ENCODE data around the gene GNB5.
A peak's percentile ranks its signal among the peaks of the same experiment; 100 is the strongest.
"Not testable (repeated sequence)": the region's sequence is repeated elsewhere in the genome, so short reads cannot be mapped to it uniquely, and the experiment has no call there.

GNB5 gene

DNA sequence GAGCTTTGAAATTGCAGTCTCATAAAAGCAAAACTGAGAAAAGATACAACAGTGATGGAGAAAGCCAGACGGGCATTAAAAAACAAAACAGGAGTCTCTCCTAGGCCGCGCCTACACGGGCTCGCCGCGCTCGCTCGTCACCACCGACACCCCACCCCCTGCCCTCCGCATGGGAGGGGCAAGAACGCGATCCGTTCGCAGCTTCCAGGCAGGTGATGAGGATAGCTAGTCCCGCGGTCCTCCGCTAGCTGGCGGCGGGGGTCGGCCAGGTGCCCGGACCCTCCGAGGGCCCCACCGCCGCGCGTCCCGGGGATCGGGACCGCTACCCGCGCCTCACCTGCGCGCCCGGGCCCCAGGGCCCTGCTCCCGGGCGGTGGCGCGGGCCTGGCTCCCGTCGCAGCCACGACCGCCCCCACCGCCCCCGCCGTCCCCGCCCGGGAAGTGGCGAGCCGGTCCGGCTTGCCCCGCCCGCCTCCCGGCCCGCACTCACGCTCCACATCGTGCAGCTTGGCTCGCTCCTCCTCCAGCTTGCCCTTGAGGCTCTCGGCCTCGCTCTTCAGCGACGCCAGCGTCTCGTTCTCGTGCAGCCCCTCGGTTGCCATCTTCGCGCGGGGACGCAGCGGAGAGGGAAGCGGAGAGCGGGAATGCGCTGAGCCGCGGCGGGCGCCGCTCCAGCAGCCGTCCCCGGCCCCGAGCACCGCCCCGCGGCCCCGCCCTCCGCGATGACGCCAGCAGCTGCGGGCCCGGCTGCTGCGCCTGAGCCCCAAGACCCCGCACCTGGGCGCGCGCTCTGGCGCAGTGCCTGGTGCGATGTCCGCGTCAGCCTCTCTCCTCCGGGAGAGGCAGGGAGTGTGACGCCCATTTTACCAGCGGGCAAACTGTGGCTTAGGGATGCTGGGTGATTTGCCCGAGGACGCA, 11.7 kb downstream of the GNB5 start:
- peak; percentile 53 to 93 (median 84) for DNase-seq
- intact Hi-C loops (cut with DNase I), result no loop called here

DNA sequence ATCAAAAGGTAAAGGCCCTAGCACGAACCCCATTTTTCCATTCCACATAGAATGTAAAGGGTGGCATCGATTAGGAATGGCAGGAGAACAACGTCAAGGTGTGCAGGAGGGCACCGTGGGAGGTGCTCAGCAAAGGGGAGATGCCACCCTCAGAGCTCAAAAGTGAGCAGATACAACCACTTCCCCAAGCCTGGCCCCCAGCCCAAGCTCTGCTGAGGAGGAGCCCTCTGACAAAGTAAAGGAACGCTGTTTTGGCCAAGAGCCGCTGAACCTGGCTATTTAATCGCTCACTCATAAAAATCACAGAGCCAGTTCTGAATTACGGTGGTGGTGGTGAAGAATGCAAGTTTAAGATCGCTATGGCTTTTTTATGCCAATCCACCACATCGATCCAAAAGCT, 12.4 kb downstream of the GNB5 start:
- intact Hi-C loops (cut with DNase I), result no loop called here
- DNase-seq, result peak in 11 of 42 donors; percentile 20 to 56 (median 33)

DNA sequence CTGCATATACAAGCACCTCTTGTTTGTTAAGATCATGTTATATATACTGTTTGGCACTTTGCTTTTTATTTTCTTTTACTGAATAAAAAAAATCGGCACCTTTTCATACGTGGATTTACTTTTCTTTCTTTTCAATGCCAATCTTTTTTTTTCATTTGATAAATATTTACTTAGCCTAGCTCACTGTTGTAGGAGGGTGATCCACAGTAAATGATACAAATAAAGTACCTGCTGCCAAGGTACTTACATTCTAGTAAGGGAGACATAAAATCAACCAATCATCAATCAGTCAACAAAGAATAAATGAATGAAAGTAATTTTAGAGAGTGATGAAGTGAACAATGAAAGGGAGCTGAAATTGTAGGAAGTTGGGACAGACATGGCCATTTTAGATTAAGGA, 18.3 kb downstream of the GNB5 start:
- intact Hi-C loops (cut with DNase I), result no loop called here
- DNase-seq, result no peak

- intact Hi-C loops (cut with DNase I), result no loop called here
Measured at GRCh38 chr15:52171807-52172206, 19.4 kb downstream of the GNB5 start.

GRCh38 chr15:52171386-52171785, 19.8 kb downstream of the GNB5 start:
- intact Hi-C loops (cut with DNase I), result no loop called here
- DNase-seq, result peak in 1 of 42 donors; percentile 41

More at GRCh38 chr15:52171807-52172206, 19.4 kb downstream of the GNB5 start:
- peak in 1 of 42 donors; percentile 38 for DNase-seq

DNA sequence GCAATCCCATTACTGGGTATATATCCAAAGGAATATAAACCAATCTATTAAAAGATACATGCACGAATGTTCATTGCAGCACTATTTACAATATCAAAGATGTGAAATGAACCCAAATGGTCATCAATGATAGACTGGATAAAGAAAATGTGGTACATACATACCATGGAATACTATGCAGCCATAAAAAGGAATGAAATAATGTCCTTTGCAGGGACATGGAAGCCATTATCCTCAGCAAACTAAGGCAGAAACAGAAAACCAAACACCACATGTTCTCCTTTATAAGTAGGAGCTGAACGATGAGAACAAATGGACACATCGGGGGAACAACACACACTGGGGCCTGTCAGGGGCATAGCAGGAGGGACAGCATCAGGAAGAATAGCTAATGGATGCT, 21.0 kb downstream of the GNB5 start:
- intact Hi-C loops (cut with DNase I), result not testable (repeated sequence)
- DNase-seq, result peak in 1 of 42 donors; percentile 12

- DNase-seq; intact Hi-C loops (cut with DNase I): not testable (repeated sequence)
Measured at GRCh38 chr15:52165494-52166131, 25.6 kb downstream of the GNB5 start.

- no peak for DNase-seq
- intact Hi-C loops (cut with DNase I), result no loop called here
Measured at GRCh38 chr15:52164631-52165265, 26.4 kb downstream of the GNB5 start.

- no peak for DNase-seq
- intact Hi-C loops (cut with DNase I), result no loop called here
Measured at GRCh38 chr15:52163321-52164190, 27.6 kb downstream of the GNB5 start.

DNA sequence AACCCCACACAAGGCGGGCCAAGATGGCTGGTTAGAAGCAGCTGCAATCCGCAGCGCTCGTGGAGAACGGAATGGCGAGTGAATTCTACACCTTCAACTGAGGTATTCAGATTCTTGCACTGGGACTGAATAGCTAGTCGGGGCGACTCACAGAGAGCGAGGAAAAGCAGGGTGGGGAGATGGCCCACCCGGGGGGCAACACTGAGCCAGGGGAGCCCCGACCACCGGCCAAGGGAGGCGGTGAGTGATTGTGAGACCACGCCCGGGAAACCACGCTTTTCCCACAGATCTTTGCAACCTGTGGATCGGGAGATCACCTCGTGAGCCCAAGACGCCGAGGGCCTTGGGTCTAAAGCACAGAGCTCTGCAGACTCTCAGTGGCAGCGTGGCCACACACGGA, 28.3 kb downstream of the GNB5 start:
- DNase-seq, result no peak
- intact Hi-C loops (cut with DNase I), result no loop called here

GRCh38 chr15:52162260-52162659, 28.9 kb downstream of the GNB5 start:
- no peak for DNase-seq
- intact Hi-C loops (cut with DNase I), result no loop called here

DNA sequence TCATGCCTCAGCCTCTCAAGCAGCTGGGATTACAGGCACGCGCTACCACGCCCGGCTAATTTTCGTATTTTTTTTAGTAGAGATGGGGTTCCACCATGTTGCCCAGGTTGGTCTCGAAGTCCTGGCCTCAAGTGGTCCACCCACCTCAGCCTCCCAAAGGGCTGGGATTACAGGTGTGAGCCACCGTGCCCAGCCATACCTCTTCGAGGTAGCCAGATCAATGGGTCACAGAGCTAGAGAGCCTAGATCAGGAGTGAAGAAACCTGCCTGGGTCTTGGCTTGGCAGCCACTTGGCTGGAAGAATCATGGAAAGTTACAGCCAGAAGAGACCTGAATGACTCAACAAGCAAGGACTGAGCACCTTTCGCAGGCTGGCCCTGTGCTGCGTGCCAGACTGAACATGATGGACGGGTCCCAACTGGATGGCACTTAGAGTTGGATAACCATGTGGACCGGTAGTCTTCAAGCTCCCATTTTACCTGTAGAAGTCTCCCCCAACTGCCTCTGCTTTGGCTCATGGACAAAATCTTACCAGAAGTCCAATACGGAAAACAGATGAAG, 29.7 kb downstream of the GNB5 start:
- intact Hi-C loops (cut with DNase I), result no loop called here

GRCh38 chr15:52159645-52160044, 31.5 kb downstream of the GNB5 start:
- intact Hi-C loops (cut with DNase I), result no loop called here
- no peak for DNase-seq

More for the DNA sequence above, 29.7 kb downstream of the GNB5 start:
- no peak for DNase-seq

DNA sequence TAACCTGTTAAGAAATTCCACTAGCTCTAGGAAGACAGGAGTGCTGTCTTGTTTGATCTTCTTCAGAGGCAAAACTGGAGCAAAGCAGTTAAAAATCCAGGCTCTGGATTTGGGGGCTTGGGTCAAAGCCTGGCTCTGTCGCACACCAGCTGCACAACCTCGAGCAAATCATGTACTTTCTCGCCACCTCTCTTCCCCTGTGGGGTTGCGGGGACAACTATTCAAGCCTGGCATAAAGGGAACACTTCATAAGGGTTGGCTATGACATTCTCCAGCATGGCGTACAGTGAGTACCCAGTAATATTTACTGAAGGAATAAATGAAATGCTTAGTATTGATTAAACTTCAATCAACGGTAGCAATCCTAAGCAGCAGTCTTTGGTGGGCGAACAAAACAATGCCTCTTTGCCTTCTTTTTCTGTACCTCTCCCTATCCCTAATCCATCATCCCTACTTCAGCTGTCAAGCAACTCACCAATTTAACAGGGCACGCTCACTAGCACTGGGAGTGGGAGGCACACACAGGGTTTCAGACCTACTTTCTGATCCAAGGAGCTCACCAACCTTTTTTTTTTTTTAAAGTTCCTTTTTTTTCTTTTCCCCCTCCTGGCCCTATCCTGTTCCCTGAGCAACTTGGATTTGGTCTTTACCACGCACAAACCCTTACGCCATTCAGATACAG, 33.0 kb downstream of the GNB5 start:
- DNase-seq, result peak in 31 of 42 donors; percentile 19 to 88 (median 64)
- intact Hi-C loops (cut with DNase I), result no loop called here

DNA sequence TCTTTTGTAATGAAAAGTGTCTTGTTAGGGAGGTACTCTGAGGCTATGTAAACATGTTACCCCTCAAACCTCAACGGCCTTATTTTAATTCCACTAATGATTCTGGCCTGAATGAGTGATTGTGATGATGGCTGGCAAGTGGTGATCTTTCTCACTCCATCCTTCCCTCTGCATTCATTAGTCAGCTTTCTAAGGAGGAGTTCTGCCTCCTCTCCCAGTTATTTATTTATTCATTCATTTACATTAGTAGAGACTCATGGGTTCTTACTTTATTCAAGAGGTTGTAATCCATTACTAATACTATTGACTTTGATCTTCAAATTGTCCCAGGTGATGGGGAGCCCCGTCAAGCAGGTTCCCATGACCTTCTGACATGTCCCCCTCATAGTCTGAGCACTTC, 35.3 kb downstream of the GNB5 start:
- intact Hi-C loops (cut with DNase I), result no loop called here
- peak in 1 of 42 donors; percentile 5 for DNase-seq

GRCh38 chr15:52154896-52155865, 36.0 kb downstream of the GNB5 start:
- DNase-seq, result peak in 1 of 42 donors; percentile 32
- intact Hi-C loops (cut with DNase I), result no loop called here
